Measurements from ENCODE around the gene FEM1A.

DNA sequence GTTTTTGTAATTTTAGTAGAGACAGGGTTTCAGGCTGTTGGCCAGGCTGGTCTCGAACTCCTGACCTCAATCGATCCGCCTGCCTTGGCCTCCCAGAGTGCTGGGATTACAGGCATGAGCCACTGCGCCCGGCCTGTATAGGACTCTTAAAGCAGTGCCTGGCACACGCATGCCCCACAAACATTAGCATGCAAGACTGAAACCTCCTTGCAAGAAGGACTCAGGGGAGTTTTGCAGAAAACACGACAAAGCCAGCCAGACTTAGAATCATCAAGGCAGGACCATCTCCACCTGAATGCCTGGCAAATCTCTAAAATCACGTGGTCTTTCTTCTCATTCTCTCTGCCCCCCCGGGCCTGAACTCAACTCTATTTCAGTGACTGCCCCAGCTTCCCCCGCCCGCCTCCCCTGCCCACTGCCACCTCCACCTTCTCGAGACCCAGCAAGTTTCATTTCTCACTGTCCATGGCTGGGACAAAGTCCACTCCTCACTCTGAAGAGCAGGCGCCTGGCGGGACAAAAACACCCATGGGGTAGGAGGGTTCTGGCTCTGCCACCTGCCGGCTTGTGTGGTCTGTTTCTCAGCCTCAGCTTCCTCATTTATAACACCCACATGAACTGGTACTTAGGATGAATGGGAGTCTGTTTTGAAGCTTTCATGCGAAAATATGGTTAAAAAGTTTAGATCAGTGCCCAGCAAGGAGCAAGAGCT, 37.6 kb downstream of the FEM1A start:
- TF ChIP-seq MXI1 (conservative IDR thresholded peaks at IDR 0.05; ENCODE audit: poor library complexity, severe bottlenecking) (no peak), EZH2 (IDR thresholded peaks at IDR 0.05; ENCODE audit: borderline replicate concordance, insufficient read depth, low read length, poor library complexity, severe bottlenecking) (no peak), POLR2AphosphoS5 (IDR thresholded peaks at IDR 0.05) (no peak), TAF1 (IDR thresholded peaks at IDR 0.05; ENCODE audit: low read depth) (no peak)
- TF ChIP-seq, protein P1, sequence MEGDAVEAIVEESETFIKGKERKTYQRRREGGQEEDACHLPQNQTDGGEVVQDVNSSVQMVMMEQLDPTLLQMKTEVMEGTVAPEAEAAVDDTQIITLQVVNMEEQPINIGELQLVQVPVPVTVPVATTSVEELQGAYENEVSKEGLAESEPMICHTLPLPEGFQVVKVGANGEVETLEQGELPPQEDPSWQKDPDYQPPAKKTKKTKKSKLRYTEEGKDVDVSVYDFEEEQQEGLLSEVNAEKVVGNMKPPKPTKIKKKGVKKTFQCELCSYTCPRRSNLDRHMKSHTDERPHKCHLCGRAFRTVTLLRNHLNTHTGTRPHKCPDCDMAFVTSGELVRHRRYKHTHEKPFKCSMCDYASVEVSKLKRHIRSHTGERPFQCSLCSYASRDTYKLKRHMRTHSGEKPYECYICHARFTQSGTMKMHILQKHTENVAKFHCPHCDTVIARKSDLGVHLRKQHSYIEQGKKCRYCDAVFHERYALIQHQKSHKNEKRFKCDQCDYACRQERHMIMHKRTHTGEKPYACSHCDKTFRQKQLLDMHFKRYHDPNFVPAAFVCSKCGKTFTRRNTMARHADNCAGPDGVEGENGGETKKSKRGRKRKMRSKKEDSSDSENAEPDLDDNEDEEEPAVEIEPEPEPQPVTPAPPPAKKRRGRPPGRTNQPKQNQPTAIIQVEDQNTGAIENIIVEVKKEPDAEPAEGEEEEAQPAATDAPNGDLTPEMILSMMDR (IDR thresholded peaks at IDR 0.05; ENCODE audit: poor library complexity, severe bottlenecking): no peak
- TF ChIP-seq, protein P2, sequence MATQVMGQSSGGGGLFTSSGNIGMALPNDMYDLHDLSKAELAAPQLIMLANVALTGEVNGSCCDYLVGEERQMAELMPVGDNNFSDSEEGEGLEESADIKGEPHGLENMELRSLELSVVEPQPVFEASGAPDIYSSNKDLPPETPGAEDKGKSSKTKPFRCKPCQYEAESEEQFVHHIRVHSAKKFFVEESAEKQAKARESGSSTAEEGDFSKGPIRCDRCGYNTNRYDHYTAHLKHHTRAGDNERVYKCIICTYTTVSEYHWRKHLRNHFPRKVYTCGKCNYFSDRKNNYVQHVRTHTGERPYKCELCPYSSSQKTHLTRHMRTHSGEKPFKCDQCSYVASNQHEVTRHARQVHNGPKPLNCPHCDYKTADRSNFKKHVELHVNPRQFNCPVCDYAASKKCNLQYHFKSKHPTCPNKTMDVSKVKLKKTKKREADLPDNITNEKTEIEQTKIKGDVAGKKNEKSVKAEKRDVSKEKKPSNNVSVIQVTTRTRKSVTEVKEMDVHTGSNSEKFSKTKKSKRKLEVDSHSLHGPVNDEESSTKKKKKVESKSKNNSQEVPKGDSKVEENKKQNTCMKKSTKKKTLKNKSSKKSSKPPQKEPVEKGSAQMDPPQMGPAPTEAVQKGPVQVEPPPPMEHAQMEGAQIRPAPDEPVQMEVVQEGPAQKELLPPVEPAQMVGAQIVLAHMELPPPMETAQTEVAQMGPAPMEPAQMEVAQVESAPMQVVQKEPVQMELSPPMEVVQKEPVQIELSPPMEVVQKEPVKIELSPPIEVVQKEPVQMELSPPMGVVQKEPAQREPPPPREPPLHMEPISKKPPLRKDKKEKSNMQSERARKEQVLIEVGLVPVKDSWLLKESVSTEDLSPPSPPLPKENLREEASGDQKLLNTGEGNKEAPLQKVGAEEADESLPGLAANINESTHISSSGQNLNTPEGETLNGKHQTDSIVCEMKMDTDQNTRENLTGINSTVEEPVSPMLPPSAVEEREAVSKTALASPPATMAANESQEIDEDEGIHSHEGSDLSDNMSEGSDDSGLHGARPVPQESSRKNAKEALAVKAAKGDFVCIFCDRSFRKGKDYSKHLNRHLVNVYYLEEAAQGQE (IDR thresholded peaks at IDR 0.05; ENCODE audit: borderline replicate concordance): no peak

All from neural cell (in vitro differentiated cells).